ENCODE measurements around the gene IL18BP.

Gene IL18BP

DNA sequence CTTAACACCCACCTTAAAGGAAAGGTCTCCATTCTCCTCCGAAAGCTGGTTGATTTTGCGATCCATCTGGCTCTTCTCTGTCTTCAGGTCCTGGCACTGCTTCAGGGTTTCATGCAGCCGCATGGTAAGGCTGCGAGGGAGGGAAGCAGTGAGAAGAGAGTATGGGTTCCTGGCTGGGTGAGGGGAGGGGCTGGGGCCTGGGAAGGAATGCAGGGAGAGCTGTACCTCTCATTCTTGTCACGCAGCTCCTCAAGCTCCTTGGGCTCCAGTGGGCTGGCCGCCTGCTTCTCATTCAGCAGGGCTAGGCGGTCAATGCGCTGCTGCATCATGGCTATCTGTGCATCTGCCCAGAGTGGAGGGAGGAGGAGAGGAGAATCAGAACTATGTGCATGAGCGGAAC, 19.5 kb downstream of the IL18BP start:
- no peak overlapping the region for H3K4me3 ChIP-seq (ENCODE audit: low read depth in 1 of 2, low read length in 2 of 2)
- no peak overlapping the region for H3K9ac ChIP-seq (ENCODE audit: low read depth, low read length)
- H3K9me3 ChIP-seq (ENCODE audit: insufficient read depth, low read length, severe bottlenecking): no peaks in the 10 kb centered on the region
- no peak overlapping the region for H3K4me2 ChIP-seq (ENCODE audit: insufficient read depth, low read length)
- no peak overlapping the region for H2AFZ ChIP-seq (ENCODE audit: low read depth, low read length)
- no peaks in the 10 kb centered on the region for H3K4me1 ChIP-seq (ENCODE audit: insufficient read depth, low read length)
- no peak for ATAC-seq (ENCODE audit: insufficient read depth, low read depth)
- no peaks in the 10 kb centered on the region for H3K79me2 ChIP-seq (ENCODE audit: insufficient read depth, low read length)
- no peak overlapping the region for H3K27ac ChIP-seq (ENCODE audit: low read length)
- H3K36me3 ChIP-seq (ENCODE audit: insufficient read depth, low read length): peaks cover 99% of the 10 kb centered on the region
- TF ChIP-seq EZH2 (IDR thresholded peaks at IDR 0.05; ENCODE audit: borderline replicate concordance, low read depth, low read length, severe bottlenecking): no peak
- peaks cover 24% of the 10 kb centered on the region for H4K20me1 ChIP-seq (ENCODE audit: insufficient read depth, low read length)
- H3K27me3 ChIP-seq (ENCODE audit: insufficient read depth, low read length, poor library complexity): no peaks in the 10 kb centered on the region
- DNase-seq: no peak

DNA sequence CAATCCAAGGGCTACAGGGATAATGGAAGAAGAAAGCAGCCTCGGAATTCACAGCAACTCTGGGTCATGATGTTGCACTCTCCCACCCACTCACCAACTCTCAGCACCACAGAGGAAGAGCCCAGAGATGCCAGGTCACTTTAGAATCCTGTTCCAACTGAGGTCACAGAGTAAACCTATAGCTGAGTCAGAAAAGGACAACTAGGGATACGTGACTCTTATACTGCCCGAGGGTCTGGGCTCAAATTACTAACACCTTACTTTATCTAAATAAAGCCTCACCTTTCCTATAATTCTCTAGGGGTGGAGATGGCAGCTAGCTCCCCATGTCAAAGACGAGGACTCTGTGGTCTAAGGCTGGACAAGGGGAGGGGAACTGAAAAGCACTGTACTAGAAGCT, 24.6 kb downstream of the IL18BP start:
- Histone ChIP-seq H3K27ac (ENCODE audit: low read length) (no peak overlapping the region), H3K36me3 (ENCODE audit: insufficient read depth, low read length) (peaks cover 96% of the 10 kb centered on the region), H3K4me1 (ENCODE audit: insufficient read depth, low read length) (no peaks in the 10 kb centered on the region; the same call in 1 of the 2 replicates), H2AFZ (ENCODE audit: low read depth, low read length) (no peak overlapping the region), H4K20me1 (ENCODE audit: insufficient read depth, low read length) (peaks cover 19% of the 10 kb centered on the region), H3K4me3 (ENCODE audit: low read depth in 1 of 2, low read length in 2 of 2) (no peak overlapping the region), H3K9me3 (ENCODE audit: insufficient read depth, low read length, severe bottlenecking) (no peaks in the 10 kb centered on the region), H3K9ac (ENCODE audit: low read depth, low read length) (no peak overlapping the region), H3K4me2 (ENCODE audit: insufficient read depth, low read length) (no peak overlapping the region), H3K79me2 (ENCODE audit: insufficient read depth, low read length) (peaks cover 30% of the 10 kb centered on the region), H3K27me3 (ENCODE audit: insufficient read depth, low read length, poor library complexity) (no peaks in the 10 kb centered on the region)
- TF ChIP-seq, protein P1, sequence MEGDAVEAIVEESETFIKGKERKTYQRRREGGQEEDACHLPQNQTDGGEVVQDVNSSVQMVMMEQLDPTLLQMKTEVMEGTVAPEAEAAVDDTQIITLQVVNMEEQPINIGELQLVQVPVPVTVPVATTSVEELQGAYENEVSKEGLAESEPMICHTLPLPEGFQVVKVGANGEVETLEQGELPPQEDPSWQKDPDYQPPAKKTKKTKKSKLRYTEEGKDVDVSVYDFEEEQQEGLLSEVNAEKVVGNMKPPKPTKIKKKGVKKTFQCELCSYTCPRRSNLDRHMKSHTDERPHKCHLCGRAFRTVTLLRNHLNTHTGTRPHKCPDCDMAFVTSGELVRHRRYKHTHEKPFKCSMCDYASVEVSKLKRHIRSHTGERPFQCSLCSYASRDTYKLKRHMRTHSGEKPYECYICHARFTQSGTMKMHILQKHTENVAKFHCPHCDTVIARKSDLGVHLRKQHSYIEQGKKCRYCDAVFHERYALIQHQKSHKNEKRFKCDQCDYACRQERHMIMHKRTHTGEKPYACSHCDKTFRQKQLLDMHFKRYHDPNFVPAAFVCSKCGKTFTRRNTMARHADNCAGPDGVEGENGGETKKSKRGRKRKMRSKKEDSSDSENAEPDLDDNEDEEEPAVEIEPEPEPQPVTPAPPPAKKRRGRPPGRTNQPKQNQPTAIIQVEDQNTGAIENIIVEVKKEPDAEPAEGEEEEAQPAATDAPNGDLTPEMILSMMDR (IDR thresholded peaks at IDR 0.05; ENCODE audit: borderline replicate concordance, extremely low read depth, low read length, poor library complexity, severe bottlenecking): no peak
- TF ChIP-seq EZH2 (IDR thresholded peaks at IDR 0.05; ENCODE audit: borderline replicate concordance, low read depth, low read length, severe bottlenecking): no peak
- no peak for DNase-seq
- no peak for ATAC-seq (ENCODE audit: insufficient read depth, low read depth)

DNA sequence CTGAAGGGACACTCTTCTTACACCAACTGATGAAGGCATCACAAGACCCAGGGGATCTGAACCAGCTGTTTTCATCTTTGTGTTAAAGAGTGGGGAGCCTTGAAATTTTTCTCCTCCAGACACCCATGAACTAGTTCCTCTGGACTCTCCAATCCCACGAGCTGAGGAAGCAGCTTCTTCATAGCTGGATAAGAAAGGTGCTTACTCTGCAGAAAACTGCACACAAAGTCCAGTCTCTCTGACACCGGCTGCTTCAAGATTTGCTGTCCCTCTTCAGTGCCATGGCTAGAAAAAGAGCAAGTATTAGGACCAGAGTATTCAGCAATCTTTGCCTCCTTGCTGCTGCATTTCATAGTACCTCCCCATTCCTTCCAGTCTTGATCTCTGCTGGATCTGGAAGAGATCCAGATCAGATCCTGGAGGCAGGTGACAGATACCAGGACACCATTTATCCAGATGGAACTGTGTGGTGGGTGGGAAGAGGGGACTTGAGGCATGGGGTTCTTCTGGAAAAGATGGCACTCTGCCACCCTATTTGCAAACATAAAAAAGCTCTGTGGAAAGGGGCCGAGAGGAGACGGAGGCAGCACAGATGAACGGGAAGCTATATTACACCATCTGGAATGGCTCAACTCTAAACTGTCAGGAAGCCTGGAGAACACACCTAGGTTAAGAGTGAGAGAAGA, 25.5 kb downstream of the IL18BP start:
- H3K36me3 ChIP-seq (ENCODE audit: insufficient read depth, low read length): peaks cover 96% of the 10 kb centered on the region
- H3K9me3 ChIP-seq (ENCODE audit: insufficient read depth, low read length, severe bottlenecking): no peaks in the 10 kb centered on the region
- no peak overlapping the region for H3K27ac ChIP-seq (ENCODE audit: low read length)
- ATAC-seq (ENCODE audit: insufficient read depth, low read depth) (no peak), DNase-seq (no peak)
- no peaks in the 10 kb centered on the region; the same call in 1 of the 2 replicates for H3K4me1 ChIP-seq (ENCODE audit: insufficient read depth, low read length)
- TF ChIP-seq EZH2 (IDR thresholded peaks at IDR 0.05; ENCODE audit: borderline replicate concordance, low read depth, low read length, severe bottlenecking): no peak
- TF ChIP-seq, protein P1 (IDR thresholded peaks at IDR 0.05; ENCODE audit: borderline replicate concordance, extremely low read depth, low read length, poor library complexity, severe bottlenecking): no peak
- no peak overlapping the region for H3K4me2 ChIP-seq (ENCODE audit: insufficient read depth, low read length)
- no peak overlapping the region for H3K4me3 ChIP-seq (ENCODE audit: low read depth in 1 of 2, low read length in 2 of 2)
- H4K20me1 ChIP-seq (ENCODE audit: insufficient read depth, low read length): peaks cover 22% of the 10 kb centered on the region
- H3K9ac ChIP-seq (ENCODE audit: low read depth, low read length): no peak overlapping the region
- H3K79me2 ChIP-seq (ENCODE audit: insufficient read depth, low read length): peaks cover 37% of the 10 kb centered on the region
- no peaks in the 10 kb centered on the region for H3K27me3 ChIP-seq (ENCODE audit: insufficient read depth, low read length, poor library complexity)
- no peak overlapping the region for H2AFZ ChIP-seq (ENCODE audit: low read depth, low read length)

DNA sequence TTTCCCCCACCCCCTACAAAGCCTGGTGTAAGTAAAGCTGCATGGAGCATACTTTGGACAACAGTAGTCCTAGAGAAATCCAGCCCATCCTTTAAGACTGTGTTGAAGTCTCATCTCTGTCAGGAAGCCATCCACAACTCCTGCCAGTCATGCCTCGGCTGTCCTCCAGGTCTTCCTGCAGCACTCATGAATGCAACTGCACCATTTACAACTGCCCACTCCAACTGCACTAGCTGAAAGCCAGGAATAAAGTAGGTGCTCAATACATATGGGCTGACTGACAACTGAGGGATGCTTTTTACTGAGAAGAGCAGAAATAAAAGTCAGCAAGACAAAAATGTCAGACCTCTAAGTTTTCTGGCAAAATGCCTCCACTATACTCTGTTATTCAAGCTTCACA, 27.4 kb downstream of the IL18BP start:
- Histone ChIP-seq H3K27ac (ENCODE audit: low read length) (no peak overlapping the region), H3K4me2 (ENCODE audit: insufficient read depth, low read length) (no peak overlapping the region), H3K4me1 (ENCODE audit: insufficient read depth, low read length) (no peaks in the 10 kb centered on the region; the same call in 1 of the 2 replicates), H3K4me3 (ENCODE audit: low read depth in 1 of 2, low read length in 2 of 2) (no peak overlapping the region), H3K27me3 (ENCODE audit: insufficient read depth, low read length, poor library complexity) (no peaks in the 10 kb centered on the region), H3K36me3 (ENCODE audit: insufficient read depth, low read length) (peaks cover 93% of the 10 kb centered on the region), H3K79me2 (ENCODE audit: insufficient read depth, low read length) (peaks cover 53% of the 10 kb centered on the region), H3K9ac (ENCODE audit: low read depth, low read length) (no peak overlapping the region), H2AFZ (ENCODE audit: low read depth, low read length) (no peak overlapping the region), H4K20me1 (ENCODE audit: insufficient read depth, low read length) (peaks cover 28% of the 10 kb centered on the region), H3K9me3 (ENCODE audit: insufficient read depth, low read length, severe bottlenecking) (no peaks in the 10 kb centered on the region)
- TF ChIP-seq, protein P1 (IDR thresholded peaks at IDR 0.05; ENCODE audit: borderline replicate concordance, extremely low read depth, low read length, poor library complexity, severe bottlenecking): no peak
- no peak for TF ChIP-seq EZH2 (IDR thresholded peaks at IDR 0.05; ENCODE audit: borderline replicate concordance, low read depth, low read length, severe bottlenecking)
- ATAC-seq (ENCODE audit: insufficient read depth, low read depth) (no peak), DNase-seq (no peak)
